OCI-LY1 (cell line): ENCODE data around the gene B4GALT2.
A peak's percentile ranks its signal among the peaks of the same experiment; 100 is the strongest.

Experiments used
- H2AFZ ChIP-seq: fragments of 200-600 bp; sonication (generic), shearing (Covaris generic); 2 replicates; pipeline ENCODE4 v1.6.0; 2014; ENCODE audit warnings: antibody characterized with exemption, mild to moderate bottlenecking, low read length
- H3F3A ChIP-seq: fragments of 200-600 bp; sonication (generic), shearing (Covaris generic); 2 replicates; pipeline ENCODE4 v1.6.0; 2014; ENCODE audit warnings: mild to moderate bottlenecking, antibody characterized with exemption, low read length, moderate library complexity; ENCODE audit not compliant: insufficient read depth
- H3K27ac ChIP-seq: fragments of 200-600 bp; sonication (generic); 2 replicates; pipeline ENCODE4 v1.5.1; 2014; ENCODE audit warnings: low read length, mixed run types, mild to moderate bottlenecking, low read depth; ENCODE audit not compliant: poor library complexity, severe bottlenecking
- H3K27me3 ChIP-seq: fragments of 200-600 bp; sonication (generic); 2 replicates; pipeline ENCODE4 v1.6.0; 2014; ENCODE audit warnings: antibody characterized with exemption, mild to moderate bottlenecking, low read length, moderate library complexity; ENCODE audit not compliant: insufficient read depth
- H3K36me3 ChIP-seq: fragments of 200-600 bp; sonication (generic); 2 replicates; pipeline ENCODE4 v1.6.1; 2014; ENCODE audit warnings: mild to moderate bottlenecking, antibody characterized with exemption, low read length, moderate library complexity, mixed read lengths; ENCODE audit not compliant: insufficient read depth
- H3K4me1 ChIP-seq: fragments of 200-600 bp; sonication (generic); 2 replicates; pipeline ENCODE4 v1.5.1; 2014; ENCODE audit warnings: mild to moderate bottlenecking, low read length, moderate library complexity; ENCODE audit not compliant: insufficient read depth, severe bottlenecking
- H3K4me2 ChIP-seq: fragments of 200-600 bp; sonication (generic), shearing (Covaris generic); 2 replicates; pipeline ENCODE4 v1.6.1; 2014; ENCODE audit warnings: low read length
- H3K4me3 ChIP-seq: fragments of 200-600 bp; sonication (generic); 2 replicates; pipeline ENCODE4 v1.5.1; 2014; ENCODE audit warnings: low read length, low read depth, mild to moderate bottlenecking, mixed read lengths; ENCODE audit not compliant: poor library complexity, severe bottlenecking
- H3K79me2 ChIP-seq: fragments of 200-600 bp; shearing (Covaris generic); 2 replicates; pipeline ENCODE4 v1.6.1; 2016; ENCODE audit warnings: mixed run types, low read length, mixed read lengths; ENCODE audit not compliant: insufficient read depth
- H3K9ac ChIP-seq: fragments of 200-600 bp; sonication (generic), shearing (Covaris generic); 2 replicates; pipeline ENCODE4 v1.6.1; 2014; ENCODE audit warnings: mild to moderate bottlenecking, low read length, mixed read lengths
- H3K9me2 ChIP-seq: fragments of 200-600 bp; sonication (generic), shearing (Covaris generic); 2 replicates; pipeline ENCODE4 v1.6.1; 2014; ENCODE audit warnings: low read depth, mild to moderate bottlenecking, low read length, mixed read lengths
- H3K9me3 ChIP-seq: fragments of 200-600 bp; shearing (Covaris generic); 2 replicates; pipeline ENCODE4 v1.6.1; 2014; ENCODE audit warnings: low read length, mixed read lengths
- H4K20me1 ChIP-seq: fragments of 200-600 bp; sonication (generic), shearing (Covaris generic); 2 replicates; pipeline ENCODE4 v1.6.0; 2016; ENCODE audit warnings: mild to moderate bottlenecking, low read length; ENCODE audit not compliant: insufficient read depth
- CTCF ChIP-seq: fragments of 200-600 bp; sonication (generic), shearing (Covaris generic); IDR thresholded peaks from 2 replicates; pipeline ENCODE4 v1.5.1; 2017; ENCODE audit warnings: mild to moderate bottlenecking, antibody characterized with exemption, low read length, moderate library complexity, mixed read lengths
- EZH2 ChIP-seq: fragments of 200-600 bp; sonication (generic), shearing (Covaris generic); IDR thresholded peaks from 2 replicates; pipeline ENCODE4 v1.8.0; 2017; ENCODE audit warnings: borderline replicate concordance, mixed run types, mild to moderate bottlenecking, antibody characterized with exemption, low read length, moderate library complexity, mixed read lengths

Gene B4GALT2

GRCh38 chr1:43934101-43934985 is 44.7 kb upstream of the B4GALT2 start:
- H2AFZ ChIP-seq, result no peak overlapping the region
- H3K9me3 ChIP-seq, result no peaks in the 10 kb centered on the region
- H3K79me2 ChIP-seq, result no peaks in the 10 kb centered on the region
- H4K20me1 ChIP-seq, result no peaks in the 10 kb centered on the region
- H3K9ac ChIP-seq, result peak overlapping the region; percentile 54
- H3K36me3 ChIP-seq, result peaks cover 3% of the 10 kb centered on the region; the same call in 1 of the 2 replicates
- H3K4me1 ChIP-seq, result peaks cover 35% of the 10 kb centered on the region
- H3K27ac ChIP-seq, result peak overlapping the region; percentile 44
- TF ChIP-seq CTCF (peak; percentile 73), EZH2 (no peak)
- H3F3A ChIP-seq, result no peaks in the 10 kb centered on the region
- peak overlapping the region; percentile 48 for H3K4me3 ChIP-seq
- no peaks in the 10 kb centered on the region for H3K9me2 ChIP-seq
- peak overlapping the region; percentile 67 for H3K4me2 ChIP-seq
- H3K27me3 ChIP-seq, result no peaks in the 10 kb centered on the region

GRCh38 chr1:43934986-43935324 is 44.1 kb upstream of the B4GALT2 start:
- no peak overlapping the region for H2AFZ ChIP-seq
- no peak for TF ChIP-seq EZH2
- TF ChIP-seq CTCF, result no peak

GRCh38 chr1:43935711-43936427 is 43.1 kb upstream of the B4GALT2 start:
- Histone ChIP-seq H3K9me3 (no peaks in the 10 kb centered on the region), H3K9me2 (no peaks in the 10 kb centered on the region), H3K27me3 (no peaks in the 10 kb centered on the region), H3K79me2 (no peaks in the 10 kb centered on the region), H3K9ac (no peak overlapping the region; the same call in 1 of the 2 replicates), H3K36me3 (no peaks in the 10 kb centered on the region; the same call in 1 of the 2 replicates), H3K27ac (no peak overlapping the region), H4K20me1 (no peaks in the 10 kb centered on the region), H3K4me3 (peak overlapping the region; percentile 42), H3K4me2 (peak overlapping the region; percentile 58), H2AFZ (no peak overlapping the region), H3K4me1 (peaks cover 35% of the 10 kb centered on the region), H3F3A (no peaks in the 10 kb centered on the region)
- TF ChIP-seq CTCF, result no peak
- no peak for TF ChIP-seq EZH2

More at GRCh38 chr1:43934986-43935324, 44.1 kb upstream of the B4GALT2 start:
- Histone ChIP-seq H3F3A (no peaks in the 10 kb centered on the region), H3K79me2 (no peaks in the 10 kb centered on the region), H3K4me1 (peaks cover 35% of the 10 kb centered on the region), H3K27ac (no peak overlapping the region), H3K9me2 (no peaks in the 10 kb centered on the region), H3K27me3 (no peaks in the 10 kb centered on the region), H3K9ac (no peak overlapping the region), H3K9me3 (no peaks in the 10 kb centered on the region), H3K4me2 (no peak overlapping the region; the same call in 1 of the 2 replicates), H3K4me3 (no peak overlapping the region), H3K36me3 (peaks cover 3% of the 10 kb centered on the region; the same call in 1 of the 2 replicates), H4K20me1 (no peaks in the 10 kb centered on the region)
